Coronary artery (tissue), 2 donors: ENCODE measurements around the gene SCAPER.

Experiments used
- DNase-seq: peaks from one replicate; pipeline ENCODE4 v3.0.0-alpha.2; 2017; ENCODE audit warnings: low spot score
- H3K27ac ChIP-seq, 2 donors: fragments of 200-600 bp; sonication (generic); one replicate each; pipeline ENCODE4 v1.5.1; 2016 to 2019
- H3K4me3 ChIP-seq: fragments of 200-600 bp; sonication (generic); 2 replicates; pipeline ENCODE4 v1.5.1; 2016; ENCODE audit warnings: mild to moderate bottlenecking, moderate library complexity
- TF ChIP-seq, protein P1 (sequence below): fragments of 200-600 bp; sonication (generic); IDR thresholded peaks from one replicate; pipeline ENCODE4 v1.5.1; 2019; ENCODE audit warnings: antibody characterized with exemption

SCAPER gene

DNA sequence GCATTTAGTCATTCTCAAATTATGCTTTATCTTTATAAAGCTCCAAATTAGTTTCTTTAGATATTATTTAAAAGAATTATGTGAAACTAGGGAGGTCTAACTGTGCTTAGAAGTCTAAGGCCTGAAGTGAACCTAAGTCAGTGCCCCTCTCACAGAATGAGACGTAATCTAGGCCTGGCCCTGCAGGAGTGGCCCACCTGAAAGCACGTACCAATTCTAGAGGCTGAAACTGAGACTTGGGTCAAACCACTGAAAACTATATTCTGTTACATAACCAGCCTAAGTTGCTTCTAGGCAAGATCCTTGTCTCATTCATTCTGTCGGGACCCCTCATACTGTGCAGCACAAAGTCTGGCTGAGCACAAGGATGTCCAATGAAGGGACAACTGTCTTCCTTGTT, 424.9 kb downstream of the SCAPER start:
- no peak overlapping the region for H3K4me3 ChIP-seq
- TF ChIP-seq, protein P1, sequence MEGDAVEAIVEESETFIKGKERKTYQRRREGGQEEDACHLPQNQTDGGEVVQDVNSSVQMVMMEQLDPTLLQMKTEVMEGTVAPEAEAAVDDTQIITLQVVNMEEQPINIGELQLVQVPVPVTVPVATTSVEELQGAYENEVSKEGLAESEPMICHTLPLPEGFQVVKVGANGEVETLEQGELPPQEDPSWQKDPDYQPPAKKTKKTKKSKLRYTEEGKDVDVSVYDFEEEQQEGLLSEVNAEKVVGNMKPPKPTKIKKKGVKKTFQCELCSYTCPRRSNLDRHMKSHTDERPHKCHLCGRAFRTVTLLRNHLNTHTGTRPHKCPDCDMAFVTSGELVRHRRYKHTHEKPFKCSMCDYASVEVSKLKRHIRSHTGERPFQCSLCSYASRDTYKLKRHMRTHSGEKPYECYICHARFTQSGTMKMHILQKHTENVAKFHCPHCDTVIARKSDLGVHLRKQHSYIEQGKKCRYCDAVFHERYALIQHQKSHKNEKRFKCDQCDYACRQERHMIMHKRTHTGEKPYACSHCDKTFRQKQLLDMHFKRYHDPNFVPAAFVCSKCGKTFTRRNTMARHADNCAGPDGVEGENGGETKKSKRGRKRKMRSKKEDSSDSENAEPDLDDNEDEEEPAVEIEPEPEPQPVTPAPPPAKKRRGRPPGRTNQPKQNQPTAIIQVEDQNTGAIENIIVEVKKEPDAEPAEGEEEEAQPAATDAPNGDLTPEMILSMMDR = no peak
- DNase-seq = no peak
- H3K27ac ChIP-seq = no peak overlapping the region

DNA sequence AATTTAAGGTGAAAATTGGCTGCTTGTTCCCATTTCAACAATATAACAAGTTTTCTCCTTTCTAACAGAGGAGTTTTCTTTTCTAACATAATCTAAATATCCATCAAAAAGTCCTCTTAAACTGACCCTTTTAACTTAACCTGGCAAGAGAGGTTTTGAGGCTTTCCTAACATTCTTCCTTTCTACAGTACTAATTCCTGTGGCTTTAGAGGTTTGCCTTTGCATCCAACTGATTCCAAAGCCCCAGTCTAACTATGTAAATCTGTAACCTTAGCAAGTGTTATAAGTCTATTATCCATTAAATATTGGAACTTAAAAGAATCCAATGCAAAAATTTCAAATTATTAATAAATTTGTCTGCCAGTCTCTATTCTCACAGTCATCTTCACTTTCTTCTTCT, 434.4 kb downstream of the SCAPER start:
- TF ChIP-seq, protein P1 = no peak
- Histone ChIP-seq H3K27ac (no peak overlapping the region), H3K4me3 (no peak overlapping the region)
- no peak for DNase-seq

DNA sequence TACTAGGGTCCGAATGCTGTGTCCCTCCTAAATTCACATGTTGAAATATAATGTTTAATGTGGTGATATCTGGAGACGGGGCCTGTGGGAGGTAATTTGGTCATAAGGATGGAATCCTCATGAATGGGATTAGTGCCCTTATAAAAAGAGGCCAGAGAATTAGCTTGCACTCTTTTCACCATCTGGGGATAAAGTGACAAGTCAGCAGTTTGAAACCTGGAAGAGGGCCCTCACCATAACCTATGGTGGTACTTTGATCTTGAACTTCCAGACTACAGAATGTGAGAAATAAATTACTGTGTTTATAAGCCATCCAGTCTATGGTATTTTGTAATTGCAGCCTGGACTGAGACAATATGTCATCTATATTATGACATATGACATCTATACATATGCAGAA, 436.4 kb downstream of the SCAPER start:
- TF ChIP-seq, protein P1 = no peak

DNA sequence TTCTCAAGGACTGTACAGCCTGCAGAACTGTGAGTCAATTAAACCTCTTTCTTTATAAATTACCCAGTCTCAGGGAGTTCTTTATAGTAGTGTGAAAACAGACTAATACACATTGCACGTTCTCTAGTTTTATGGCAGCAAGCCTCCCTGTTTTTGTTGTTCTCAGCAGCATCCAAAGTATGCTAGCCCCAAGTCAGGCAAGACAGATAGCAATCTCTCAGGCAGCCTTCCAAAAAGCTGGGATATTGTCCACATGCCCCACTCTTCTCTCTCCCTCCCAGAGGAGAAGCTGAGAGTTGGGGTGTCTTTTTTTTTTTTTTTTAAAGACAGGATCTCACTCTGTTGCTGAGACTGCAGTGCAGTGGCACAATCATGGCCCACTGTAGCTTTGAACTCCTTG, 438.0 kb downstream of the SCAPER start:
- Histone ChIP-seq H3K27ac (no peak overlapping the region), H3K4me3 (no peak overlapping the region)
- DNase-seq = no peak
- TF ChIP-seq, protein P1 = no peak

More for the DNA sequence above, 436.4 kb downstream of the SCAPER start:
- Histone ChIP-seq H3K4me3 (no peak overlapping the region), H3K27ac (no peak overlapping the region)
- DNase-seq = no peak

DNA sequence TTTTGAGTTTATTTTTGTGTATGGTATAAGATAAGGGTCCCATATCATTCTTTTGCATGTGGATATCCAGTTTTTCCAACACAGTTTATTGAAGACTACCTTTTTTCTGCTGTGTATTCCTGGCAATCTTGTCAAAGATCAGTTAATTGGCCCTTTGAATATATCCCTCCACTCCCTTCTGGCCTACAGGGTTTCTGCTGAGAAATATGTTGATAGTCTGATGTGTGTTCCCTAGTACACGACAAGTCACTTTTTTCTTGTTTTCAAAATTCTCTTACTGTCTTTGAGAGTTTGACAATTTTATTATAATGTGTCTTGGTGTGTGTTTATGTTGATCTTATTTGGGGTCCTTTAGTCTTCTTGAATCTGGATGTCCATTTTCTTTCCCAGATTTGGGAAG, 439.4 kb downstream of the SCAPER start:
- H3K27ac ChIP-seq = no peak overlapping the region
- TF ChIP-seq, protein P1 = no peak
- H3K4me3 ChIP-seq = no peak overlapping the region
- DNase-seq = no peak

DNA sequence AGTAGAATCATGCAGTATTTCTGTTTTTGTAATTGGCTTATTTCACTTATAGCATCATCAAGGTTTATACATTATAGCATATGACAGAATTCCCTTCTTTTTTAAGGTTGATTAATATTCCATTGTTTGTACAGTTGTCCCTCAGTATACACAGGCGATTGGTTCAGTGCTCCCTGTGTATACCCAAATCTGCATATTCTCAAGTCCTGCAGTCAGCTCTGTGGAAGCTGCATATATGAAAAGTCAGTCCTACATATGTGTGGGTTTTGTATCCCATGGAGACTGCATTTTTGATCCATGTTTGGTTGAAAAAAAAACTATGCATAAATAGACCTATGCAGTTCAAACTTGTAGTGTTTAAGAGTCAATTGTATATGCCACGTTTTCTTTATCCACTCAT, 440.9 kb downstream of the SCAPER start:
- no peak for DNase-seq
- no peak overlapping the region for H3K27ac ChIP-seq
- TF ChIP-seq, protein P1 = no peak
- H3K4me3 ChIP-seq = no peak overlapping the region

DNA sequence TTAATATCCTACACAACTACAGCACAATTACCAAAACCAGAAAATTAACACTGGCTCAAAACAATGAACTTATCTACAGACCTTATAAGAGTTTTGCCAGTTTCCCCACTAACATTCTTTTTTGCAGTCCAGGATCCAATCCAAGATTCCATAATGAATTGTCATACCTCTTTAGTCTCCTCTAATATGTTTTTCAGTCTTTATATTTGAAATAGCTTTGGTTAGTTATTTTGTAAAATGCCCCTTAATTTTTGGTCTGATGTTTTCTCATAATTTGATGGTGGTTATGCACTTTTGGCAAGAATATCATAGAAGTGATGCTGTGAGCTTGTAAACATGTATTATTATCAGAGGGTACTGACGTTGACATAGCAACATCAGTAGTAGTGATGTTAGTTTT, 444.3 kb downstream of the SCAPER start:
- DNase-seq = no peak
- Histone ChIP-seq H3K27ac (no peak overlapping the region), H3K4me3 (no peak overlapping the region)
- TF ChIP-seq, protein P1 = no peak
